ENCODE measurements around the gene BMX. TPM values are rescaled to one million over a fixed set of nuclear protein-coding genes. Genes with fewer than 3 reads are reported as not detected.

The BMX gene
- total RNA-seq, 6 experiments from 2014 or later, result not detected

- no peaks in the 10 kb centered on the region for H3K9me3 Mint-ChIP-seq
- TF ChIP-seq CTCF (IDR thresholded peaks at IDR 0.05), result peak; percentile 68
- H3K27ac Mint-ChIP-seq, result no peak overlapping the region
- H3K36me3 Mint-ChIP-seq (ENCODE audit: low read depth), result no peaks in the 10 kb centered on the region
- peaks cover 32% of the 10 kb centered on the region for H3K4me1 Mint-ChIP-seq (ENCODE audit: low read depth)
- no peak overlapping the region for H3K4me3 Mint-ChIP-seq
- H3K27me3 Mint-ChIP-seq (ENCODE audit: insufficient read depth), result no peaks in the 10 kb centered on the region
- DNase-seq, result peak; percentile 74
Measured at GRCh38 chrX:15468036-15468435, 32.6 kb upstream of the BMX start.

- no peak overlapping the region for H3K4me3 Mint-ChIP-seq
- DNase-seq, result no peak
- no peak for TF ChIP-seq CTCF (IDR thresholded peaks at IDR 0.05)
- no peaks in the 10 kb centered on the region for H3K9me3 Mint-ChIP-seq
- H3K27me3 Mint-ChIP-seq (ENCODE audit: insufficient read depth), result no peaks in the 10 kb centered on the region
- H3K27ac Mint-ChIP-seq, result no peak overlapping the region
- peaks cover 27% of the 10 kb centered on the region for H3K4me1 Mint-ChIP-seq (ENCODE audit: low read depth)
- no peaks in the 10 kb centered on the region for H3K36me3 Mint-ChIP-seq (ENCODE audit: low read depth)
Measured at GRCh38 chrX:15469613-15470012, 31.0 kb upstream of the BMX start.

GRCh38 chrX:15471028-15471427, 29.6 kb upstream of the BMX start:
- H3K36me3 Mint-ChIP-seq (ENCODE audit: low read depth), result no peaks in the 10 kb centered on the region
- H3K9me3 Mint-ChIP-seq, result no peaks in the 10 kb centered on the region
- peaks cover 14% of the 10 kb centered on the region for H3K4me1 Mint-ChIP-seq (ENCODE audit: low read depth)
- DNase-seq, result peak; percentile 50
- peak; percentile 81 for TF ChIP-seq CTCF (IDR thresholded peaks at IDR 0.05)
- H3K27ac Mint-ChIP-seq, result no peak overlapping the region
- H3K27me3 Mint-ChIP-seq (ENCODE audit: insufficient read depth), result no peaks in the 10 kb centered on the region
- no peak overlapping the region for H3K4me3 Mint-ChIP-seq

- DNase-seq, result no peak
- Mint-ChIP-seq H3K4me1 (ENCODE audit: low read depth) (peaks cover 14% of the 10 kb centered on the region), H3K27me3 (ENCODE audit: insufficient read depth) (no peaks in the 10 kb centered on the region), H3K27ac (no peak overlapping the region), H3K36me3 (ENCODE audit: low read depth) (no peaks in the 10 kb centered on the region), H3K9me3 (no peaks in the 10 kb centered on the region), H3K4me3 (no peak overlapping the region)
- no peak for TF ChIP-seq CTCF (IDR thresholded peaks at IDR 0.05)
Measured at GRCh38 chrX:15472531-15472930, 28.1 kb upstream of the BMX start.

- no peaks in the 10 kb centered on the region for H3K36me3 Mint-ChIP-seq (ENCODE audit: low read depth)
- H3K27me3 Mint-ChIP-seq (ENCODE audit: insufficient read depth), result no peaks in the 10 kb centered on the region
- no peaks in the 10 kb centered on the region for H3K9me3 Mint-ChIP-seq
- H3K27ac Mint-ChIP-seq, result no peak overlapping the region
- no peak overlapping the region for H3K4me3 Mint-ChIP-seq
- no peak for TF ChIP-seq CTCF (IDR thresholded peaks at IDR 0.05)
- peaks cover 9% of the 10 kb centered on the region; the same call in 1 of the 2 replicates for H3K4me1 Mint-ChIP-seq (ENCODE audit: low read depth)
- no peak for DNase-seq
Measured at GRCh38 chrX:15474028-15474427, 26.6 kb upstream of the BMX start.

GRCh38 chrX:15475021-15475420, 25.6 kb upstream of the BMX start:
- Mint-ChIP-seq H3K27ac (no peak overlapping the region), H3K9me3 (no peaks in the 10 kb centered on the region), H3K4me3 (no peak overlapping the region), H3K4me1 (ENCODE audit: low read depth) (peaks cover 9% of the 10 kb centered on the region; the same call in 1 of the 2 replicates), H3K27me3 (ENCODE audit: insufficient read depth) (no peaks in the 10 kb centered on the region), H3K36me3 (ENCODE audit: low read depth) (no peaks in the 10 kb centered on the region)
- DNase-seq, result no peak
- TF ChIP-seq CTCF (IDR thresholded peaks at IDR 0.05), result no peak
